NCI-H2227 (cell line): ENCODE results near the gene FSD1.
A peak's percentile ranks its signal among the peaks of the same experiment; 100 is the strongest.

Experiments used
- DNase-seq: peaks from one replicate; lab custom pipeline; 2025; ENCODE audit not compliant: unreplicated experiment; lab: John Stamatoyannopoulos, UW

Gene FSD1

DNA sequence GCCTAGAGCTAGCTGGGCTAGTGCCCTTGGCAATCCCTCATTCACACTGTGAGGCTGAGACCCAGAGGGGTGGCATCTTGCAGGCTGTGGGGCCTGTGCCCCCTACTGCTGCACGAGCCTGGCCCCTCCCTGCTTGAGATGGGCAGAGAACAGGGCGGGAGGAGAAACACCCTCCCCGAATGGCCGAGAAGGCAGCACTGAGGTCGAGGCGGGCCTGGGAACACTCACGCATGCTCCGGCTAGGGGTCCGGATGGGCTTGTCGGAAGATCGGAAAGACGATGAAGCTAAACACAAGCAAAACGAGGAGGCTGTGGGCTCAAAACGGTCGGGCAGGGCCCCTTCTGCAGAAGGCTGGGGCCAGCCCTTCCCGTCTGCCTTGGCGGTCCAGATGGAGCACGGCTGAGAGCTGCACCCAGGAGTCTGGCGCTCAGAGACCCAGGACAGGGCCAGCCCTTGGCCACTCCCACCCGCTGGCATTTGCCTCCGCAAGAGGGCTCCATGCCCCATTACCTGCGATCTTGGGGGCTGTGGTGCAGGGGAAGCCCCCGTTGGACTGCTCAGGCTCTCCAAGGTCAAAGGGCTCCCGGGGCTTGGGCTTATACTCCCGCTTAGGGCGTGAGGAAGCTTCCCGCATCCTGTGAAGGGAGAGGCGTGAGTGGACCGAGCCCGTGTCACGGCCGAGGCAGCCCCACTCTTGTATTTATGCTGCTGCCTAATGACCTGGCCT lies 57.9 kb downstream of the FSD1 start:
- DNase-seq: no peak

DNA sequence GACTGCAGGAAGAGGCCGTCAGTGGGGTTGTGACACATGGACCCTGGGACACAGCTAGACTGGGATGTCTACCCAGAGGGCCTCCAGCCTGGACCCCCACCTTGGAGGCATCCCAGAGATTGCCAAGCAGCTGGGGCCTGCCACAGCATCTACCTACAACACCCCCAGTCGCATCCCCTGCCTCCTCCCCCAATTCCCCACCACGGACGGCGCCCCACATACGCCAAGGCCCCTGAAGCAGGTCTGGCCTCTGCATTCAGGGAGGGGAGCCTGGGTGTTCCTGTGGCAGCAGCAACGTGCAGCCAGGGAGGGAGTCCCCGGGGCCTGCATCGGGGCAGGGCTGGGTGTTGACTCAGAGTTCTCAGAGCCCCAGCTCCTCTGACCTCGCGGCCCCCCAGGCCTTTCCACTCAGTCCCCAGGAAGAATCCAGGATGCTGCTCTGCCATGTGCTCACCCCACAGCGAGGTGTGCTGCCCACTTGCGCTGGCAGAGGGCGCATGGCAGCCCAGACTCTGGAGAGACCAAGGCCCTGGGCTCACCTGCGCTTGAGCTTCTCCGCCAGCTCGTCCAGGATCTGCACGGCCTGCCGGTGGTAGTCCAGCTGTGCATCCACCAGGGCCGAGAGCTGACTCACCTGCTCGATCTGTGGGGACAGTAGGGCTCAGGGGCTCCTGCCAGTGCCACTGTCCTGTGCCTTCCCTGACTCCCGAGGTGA lies 58.6 kb downstream of the FSD1 start:
- no peak for DNase-seq

DNA sequence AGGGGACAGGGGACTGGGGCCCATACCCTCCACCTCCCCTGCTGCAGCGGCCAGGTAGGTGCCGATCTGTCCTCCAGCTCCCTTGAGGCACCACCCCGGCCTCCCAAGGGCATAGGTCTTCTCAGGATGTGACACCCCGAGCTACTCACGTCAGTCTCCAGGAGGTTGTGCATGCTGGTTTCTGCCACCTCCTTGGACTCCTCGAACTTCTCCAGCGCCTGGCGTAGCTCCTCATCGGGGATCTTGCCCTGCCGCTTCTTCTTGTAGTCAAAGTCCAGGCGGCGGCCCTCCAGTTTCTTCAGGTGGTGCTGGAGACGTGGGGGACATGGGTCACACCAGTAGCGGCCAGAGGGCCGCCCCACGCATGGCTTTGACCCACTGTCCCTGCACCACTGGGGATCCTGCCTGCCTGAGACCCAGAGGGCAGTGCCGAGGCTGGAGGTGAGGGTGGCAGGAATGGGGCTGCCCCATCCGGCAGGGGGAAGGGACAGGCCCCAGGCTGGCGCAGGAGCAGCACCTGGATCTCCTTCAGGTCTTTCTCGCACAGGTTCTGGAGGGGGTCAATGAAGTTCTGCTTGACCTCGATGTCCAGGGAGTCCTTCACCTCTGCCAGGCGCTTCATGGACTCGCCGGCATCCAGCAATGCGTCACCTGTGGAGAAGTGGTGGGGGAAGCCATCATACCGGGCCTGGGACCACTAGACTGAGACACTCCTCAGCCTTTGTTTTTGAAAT lies 59.3 kb downstream of the FSD1 start:
- DNase-seq: no peak

DNA sequence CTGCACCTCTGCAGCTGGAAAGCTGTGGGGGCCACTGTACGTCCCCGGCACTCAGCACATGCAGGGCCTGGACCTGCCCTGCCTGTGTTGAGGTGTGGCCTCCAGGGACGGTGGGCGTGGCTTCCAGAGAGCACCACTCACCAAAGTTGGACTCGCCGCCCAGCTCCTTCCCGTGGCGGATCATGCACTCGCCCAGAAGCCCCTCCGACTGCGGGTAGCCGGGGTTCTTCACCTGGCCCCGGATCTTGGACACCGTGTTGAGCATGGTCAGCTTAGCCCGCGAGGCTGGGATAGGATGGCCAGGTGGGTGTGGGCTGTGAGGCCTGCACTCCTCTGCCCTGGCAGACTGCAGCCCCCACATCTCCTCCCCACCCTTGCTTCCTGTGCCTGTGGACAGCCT lies 60.9 kb downstream of the FSD1 start:
- DNase-seq: no peak

DNA sequence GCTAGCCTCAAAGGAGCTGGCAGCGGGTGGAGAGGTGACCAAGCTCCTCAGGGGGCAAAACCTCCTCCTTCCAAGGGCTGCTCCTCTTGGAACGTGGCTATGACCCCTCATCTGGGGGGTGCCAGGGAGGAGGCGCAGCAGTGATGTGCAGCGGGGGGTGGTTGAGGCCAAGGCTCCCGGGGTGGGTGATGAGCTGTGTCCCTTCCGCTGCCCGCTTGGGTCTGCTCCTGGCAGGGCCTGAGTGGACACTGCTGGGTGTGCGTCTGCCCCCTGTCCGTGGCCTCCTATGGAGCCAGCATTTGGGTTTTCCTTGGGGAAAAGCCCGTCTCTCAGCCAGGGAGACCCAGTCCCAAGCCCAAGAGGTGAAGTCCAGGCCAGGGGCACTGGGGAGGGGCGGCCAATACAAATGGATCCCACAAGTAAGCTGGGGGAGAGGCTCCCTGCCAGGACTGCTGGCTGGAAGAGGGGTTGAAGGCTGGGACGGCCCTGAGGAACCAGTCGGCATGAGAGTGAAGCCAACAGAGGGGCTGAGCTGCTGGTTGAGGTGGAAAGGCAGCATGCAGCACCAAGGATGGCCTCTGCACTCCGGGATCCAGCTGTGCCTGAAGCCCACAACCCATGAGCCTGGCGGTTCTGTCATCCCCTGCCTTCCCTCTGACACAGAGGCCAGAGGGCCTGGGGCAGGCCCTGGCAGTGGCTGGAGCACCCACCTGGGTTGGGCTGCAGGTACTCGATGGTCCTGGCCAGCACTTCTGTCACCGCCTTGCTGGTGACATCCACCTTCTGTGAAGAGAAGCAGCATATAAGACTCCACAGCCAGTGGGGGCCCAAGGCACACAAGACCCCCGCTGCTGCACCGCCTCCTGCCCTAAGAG lies 61.6 kb downstream of the FSD1 start:
- DNase-seq: no peak

DNA sequence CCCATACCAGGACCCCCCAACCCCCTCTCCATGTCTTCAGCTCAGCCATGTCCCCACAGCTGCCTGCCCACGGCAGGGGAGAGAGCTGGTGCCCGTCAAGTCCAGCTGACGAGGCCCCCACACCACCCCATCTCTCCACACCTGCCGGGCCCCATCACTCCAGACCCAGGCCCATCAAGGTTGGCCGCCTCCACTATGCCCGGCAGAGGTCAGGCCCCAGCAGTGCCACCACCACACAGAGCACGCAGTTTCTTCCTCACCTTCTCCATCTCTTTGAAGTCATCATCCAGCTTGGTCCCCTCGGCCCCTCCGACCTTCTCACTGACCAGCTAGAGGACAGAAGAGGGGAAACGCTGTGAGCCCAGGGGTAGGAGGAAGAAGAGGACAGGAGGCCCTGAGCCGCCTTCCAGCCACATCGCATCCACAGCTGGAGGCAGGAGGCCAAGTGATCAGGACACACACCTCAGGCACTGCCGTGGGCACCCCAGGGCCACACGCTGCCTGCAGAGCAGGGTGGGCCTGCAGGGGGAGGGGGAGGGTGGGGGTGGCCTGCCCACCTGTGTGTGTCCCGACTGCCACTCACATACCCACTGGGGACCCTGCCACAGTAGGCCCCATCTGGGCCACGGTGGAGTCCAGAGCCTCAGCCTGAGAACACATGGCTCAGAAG lies 62.4 kb downstream of the FSD1 start:
- no peak for DNase-seq

DNA sequence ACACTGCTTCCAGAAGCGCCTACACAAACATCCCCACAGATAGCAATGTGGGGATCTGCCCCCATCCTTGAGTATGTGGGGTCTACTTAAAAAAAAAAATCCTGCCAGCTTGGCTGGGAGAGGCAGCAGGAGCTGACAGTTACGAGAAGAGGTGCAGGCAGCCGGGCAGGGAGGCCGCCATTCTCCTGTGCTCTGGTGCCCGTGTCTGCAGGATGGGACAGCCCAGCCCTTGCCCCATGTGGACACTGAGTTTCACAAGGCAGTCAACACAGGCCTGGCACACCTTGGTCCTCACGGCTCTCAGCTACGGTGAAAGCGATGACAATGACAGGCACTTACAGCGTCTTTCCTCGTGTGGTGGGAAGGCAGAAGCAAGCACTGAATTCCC lies 62.9 kb downstream of the FSD1 start:
- DNase-seq: no peak

DNA sequence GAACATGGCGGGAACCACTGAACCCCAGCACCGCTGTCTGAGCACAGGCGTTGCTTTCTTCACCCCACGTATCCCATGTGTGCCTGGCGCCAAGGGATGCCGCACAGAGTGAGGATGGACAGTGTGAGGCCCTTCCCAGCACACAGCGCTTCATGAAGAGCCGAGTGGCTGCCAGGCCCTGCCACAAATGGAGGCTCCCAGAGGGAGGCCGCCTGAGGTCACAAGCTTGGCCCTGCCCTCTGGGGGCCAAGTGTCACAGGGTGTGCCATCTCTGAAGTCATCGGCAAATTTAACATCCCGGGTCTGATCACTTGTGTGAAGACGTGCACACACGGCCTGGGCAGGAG lies 63.4 kb downstream of the FSD1 start:
- no peak for DNase-seq

DNA sequence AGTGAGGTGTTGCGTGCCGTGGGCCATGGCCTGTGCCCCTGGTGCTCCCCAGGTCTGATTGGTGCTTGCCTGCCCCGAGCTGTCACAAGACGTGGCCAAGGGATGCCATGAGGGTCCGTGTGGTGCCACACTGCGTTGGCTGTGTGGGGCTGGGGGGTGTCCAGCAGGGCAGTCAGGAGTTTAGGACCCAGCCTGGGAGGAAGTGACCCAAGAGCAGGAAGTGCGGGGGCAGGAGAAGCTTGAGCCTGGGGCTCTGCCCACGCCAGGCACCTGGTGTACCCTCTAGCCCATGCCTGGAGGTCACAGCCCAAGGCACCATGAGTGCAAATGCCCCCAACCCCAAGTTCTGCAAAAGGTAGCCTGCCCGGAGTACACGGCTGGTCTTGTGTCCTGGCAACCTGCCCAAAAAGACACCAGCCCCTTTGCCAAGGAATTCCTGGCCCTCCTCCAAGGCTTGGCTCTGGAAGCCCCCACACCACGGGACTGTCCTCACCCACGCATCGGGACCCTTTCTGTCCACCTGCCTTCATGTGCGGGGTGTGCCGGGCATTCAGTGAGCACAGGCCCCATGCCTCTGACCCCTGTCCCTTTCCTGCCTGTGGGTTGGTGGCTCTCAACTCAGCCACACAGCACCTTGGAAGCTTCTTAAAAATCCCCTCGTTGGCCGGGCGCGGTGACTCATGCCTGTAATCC lies 63.9 kb downstream of the FSD1 start:
- no peak for DNase-seq

DNA sequence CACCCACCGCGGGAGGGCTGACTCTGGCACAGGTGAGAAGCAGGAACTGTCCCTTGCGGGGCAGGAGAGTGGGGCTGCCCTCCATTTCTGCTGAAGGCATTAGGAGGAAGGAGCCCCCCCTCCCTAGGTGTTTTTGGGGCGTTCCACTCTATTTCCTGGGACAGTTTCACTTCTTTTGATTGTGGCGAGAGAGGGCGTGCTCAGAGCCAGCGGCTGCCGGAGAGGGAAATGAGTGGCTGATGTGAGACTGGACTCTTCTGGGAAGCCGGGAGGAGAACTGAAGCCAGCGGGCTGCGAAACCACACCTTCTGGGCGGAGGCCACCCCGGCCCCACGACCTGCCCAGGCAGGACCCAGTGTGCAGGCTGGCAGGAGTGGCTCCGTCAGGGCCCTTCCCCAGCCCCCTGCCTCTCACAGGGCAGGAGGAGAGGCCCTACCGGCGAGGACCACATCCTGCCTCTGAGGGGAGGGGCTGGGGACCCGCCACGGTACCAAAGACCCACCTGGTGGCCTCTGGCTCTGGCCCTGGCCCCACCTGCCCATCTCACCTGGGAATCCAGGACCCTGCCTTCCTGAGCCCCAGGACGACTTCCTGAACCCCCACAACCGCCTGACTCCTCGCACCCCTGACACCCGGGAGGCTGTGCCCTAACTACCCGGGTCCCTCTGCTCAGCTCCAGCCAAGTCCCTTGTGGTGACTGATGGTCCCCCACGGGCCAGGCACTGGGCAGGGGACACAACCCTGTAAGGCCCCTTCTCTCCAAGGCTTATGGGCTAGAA lies 64.9 kb downstream of the FSD1 start:
- peak; percentile 23 for DNase-seq

DNA sequence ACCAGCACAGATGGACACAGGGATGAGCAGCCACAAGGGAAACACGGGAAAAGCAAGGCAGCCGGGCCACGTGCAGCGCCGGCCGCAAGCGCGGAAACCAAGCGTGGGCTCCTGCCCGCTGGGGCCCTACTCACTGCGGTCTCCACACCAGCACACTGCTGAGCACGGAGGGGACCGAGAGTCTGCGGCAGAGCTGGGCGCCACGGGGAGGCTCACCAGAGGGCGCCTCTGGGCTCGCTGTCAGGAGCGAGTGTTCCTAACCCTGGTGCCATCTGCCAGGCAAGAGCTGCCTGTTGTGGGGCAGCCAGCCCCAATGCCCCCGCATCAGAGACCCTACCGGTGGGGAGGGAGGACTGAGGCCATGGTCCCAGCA lies 65.5 kb downstream of the FSD1 start:
- no peak for DNase-seq

DNA sequence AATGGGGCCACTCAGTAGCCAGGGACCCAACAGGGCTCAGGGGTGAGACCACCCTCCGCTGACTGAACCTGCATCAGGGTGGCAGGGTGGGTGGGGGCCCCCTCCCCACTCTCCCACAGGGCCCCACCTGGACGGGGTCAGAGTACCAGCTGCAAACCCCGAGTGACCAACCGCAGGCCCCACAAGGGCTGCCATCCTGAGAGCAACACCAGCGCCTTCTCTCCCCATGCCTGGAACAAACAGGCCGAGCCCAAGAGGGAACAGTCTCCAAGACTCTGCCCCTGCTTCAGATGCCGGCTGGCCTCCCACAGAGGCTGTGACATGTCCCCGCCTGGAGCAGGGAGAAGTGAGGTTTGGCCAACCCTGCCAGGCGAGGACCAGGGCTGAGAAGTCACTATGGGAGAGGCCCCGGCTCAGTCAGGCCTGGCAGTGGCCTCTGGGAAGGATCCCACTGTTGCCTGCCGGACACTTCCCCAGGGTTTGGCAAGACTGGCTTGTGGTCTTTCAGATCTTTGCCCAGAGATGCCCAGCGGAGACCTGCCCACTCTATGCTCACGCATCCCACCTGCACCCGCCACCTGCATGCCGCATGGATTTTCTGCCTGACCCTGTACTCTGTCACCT lies 66.1 kb downstream of the FSD1 start:
- no peak for DNase-seq

DNA sequence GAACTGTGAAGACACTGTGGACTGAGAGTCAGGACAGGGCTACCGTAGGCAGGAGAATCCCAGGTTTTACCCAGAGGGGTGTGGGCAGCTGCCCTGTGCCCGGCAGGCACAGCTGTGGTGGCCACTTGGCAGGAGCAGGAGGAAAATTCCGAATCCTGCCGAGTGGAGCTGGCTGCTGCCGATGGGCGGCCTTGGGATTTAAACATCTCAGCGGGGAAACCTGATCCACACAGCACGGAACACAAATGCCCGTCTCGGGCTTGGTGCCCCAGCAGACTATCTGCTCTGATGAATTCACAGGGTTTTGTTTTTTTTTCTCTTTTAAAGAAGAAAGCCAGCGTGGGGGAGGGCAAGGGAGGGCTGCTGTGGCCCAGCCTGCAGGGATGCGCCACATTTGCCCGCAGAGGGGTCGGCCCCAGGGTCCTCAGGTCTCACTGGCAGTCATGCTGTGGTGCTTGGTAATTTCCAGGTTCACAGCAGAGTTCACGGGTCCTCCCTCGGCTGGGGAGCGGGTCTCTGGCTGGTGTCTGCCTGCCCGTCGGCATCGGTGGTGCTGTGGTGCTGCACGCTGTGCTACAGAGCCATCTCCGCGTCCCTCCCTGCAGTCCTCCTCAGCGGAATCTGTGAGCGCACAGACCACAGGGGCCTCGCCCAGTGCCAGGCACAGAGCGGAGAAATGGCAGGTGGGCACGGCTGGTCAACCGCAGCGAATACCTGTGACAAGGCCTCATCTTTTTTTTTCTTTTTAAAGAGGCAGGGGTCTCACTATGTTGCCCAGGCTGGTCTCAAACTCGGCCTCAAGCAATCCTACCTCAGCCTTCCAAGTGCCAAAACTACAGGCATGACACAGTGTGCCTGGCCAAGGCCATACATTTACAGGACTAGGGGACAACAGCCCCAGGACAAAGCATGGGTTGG lies 67.1 kb downstream of the FSD1 start:
- peak; percentile 13 for DNase-seq

DNA sequence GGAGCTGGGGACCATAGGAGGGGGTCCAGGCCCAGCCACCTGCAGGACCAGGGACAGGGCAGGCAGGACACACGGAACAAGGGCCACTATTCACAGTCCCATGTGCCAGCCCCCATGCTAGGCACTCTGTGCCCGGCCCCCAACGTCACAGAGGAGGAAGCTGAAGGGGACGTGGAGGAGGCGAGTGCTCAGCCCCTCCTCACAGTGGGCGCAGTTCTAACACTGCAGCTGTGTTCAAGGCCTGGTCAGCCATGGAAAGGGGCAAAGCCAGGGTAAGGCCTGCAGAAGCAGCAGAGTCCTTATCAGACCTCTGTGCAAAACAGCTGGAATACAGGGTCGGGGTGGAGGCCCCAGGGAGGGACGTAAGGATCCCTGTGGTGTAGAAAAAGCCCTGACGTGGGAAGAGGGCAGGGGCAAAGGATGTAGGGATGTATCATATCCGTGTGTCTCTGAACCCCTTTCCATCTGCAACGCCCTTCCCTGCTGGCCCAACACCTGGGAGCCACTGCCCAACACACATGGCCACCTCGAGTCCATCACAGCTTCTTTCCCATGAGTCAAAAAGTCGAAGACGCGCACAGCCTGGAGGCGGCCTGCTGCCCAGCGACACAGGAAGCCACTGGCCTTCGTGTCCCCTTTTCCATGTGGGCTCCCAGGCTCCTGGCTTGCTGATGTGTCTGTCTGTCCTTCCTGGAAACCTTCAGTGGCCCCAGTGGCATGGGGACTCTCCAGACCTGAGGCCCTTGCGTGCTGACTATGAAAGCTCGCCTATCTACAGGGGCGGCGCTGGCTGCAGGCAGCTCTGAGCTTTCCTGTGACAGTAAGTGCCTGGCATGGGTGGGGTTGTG lies 68.0 kb downstream of the FSD1 start:
- no peak for DNase-seq

DNA sequence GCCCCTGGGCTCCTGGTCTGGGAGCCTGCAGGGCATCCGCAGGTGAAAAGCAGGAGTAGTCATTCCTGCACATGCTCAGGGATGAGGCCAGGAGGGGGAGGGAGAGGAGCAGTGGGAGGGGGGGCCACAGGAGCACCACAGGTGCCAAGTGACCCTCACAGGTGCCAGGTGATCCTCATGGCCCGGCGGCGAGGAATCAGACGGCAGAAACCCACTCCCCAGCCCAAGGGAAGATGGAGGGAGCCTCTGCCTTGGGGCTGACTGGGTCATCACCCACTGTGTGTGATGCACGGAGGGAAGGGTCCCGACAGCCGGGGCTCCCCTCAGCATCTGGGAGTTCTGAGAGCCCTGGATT lies 68.6 kb downstream of the FSD1 start:
- DNase-seq: no peak
